ENCODE data around the gene GFOD2.

Gene GFOD2

DNA sequence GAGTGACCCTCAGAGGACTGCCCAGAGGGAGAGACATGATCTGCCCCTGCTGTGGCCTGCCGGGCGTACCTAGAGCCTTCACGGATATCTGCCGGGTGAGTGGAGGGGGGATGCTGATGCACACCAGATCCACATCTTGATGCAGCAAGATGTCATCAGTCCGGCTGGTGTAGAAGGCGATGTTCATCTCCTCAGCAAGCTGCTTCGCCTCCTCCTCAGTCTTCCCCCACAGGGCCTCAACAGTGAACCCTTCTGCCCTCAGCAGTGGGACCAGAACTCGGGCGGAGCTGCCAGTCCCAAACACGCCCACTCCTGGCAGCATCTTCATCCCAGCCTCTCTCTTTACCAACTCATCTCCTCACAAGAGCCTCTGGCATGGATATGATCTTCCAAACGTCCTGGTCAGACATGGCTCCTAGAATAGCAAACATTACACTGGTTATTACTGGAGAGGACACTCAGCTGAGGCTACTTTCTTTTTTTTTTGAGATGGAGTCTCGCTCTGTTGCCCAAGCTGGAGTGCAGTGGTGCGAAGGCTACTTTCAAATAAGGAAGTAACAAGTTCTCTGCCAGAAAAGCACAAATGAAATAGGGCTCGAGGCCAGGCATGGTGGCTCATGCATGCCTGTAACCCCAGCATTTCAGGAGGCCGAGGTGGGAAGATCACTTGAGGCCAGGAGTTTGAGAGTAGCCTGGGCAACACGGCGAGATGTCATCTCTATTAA is 33.6 kb downstream of the GFOD2 start:
- Histone ChIP-seq H3K79me2 (ENCODE audit: low read length) (no peaks in the 10 kb centered on the region), H3K9ac (ENCODE audit: low read length) (no peak overlapping the region), H3K27ac (ENCODE audit: low read length) (no peak overlapping the region)

DNA sequence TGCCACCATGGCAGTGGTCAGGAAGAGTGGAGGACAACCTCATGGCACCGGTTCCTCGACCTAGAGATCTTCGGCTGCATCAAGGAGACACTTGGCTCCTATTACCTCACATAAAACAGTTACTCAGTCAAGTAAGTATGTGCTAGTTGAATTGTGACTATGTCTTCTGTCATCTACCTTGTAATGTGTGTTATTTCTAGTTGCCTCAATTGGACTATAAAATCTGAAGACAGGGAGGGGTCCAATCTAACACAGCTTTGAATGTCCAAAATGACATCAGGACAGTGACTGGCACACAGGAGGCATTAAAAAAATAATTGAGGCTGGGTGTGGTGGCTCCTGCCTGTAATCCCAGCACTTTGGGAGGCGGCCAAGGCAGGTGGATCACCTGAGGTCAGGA is 35.3 kb downstream of the GFOD2 start:
- no peak overlapping the region for H2AFZ ChIP-seq (ENCODE audit: low read depth, low read length)
- H3K4me2 ChIP-seq (ENCODE audit: low read length) = no peak overlapping the region
- peaks cover 6% of the 10 kb centered on the region; the same call in 1 of the 2 replicates for H3K4me1 ChIP-seq (ENCODE audit: low read length)
- H3K36me3 ChIP-seq (replicated peaks; ENCODE audit: low read depth, low read length) = peaks cover 16% of the 10 kb centered on the region
- no peaks in the 10 kb centered on the region for H4K20me1 ChIP-seq (ENCODE audit: insufficient read depth, low read length)
- no peak overlapping the region for H3K4me3 ChIP-seq (ENCODE audit: low read length)
- no peak overlapping the region for H3K9ac ChIP-seq (ENCODE audit: low read length)
- H3K27me3 ChIP-seq (ENCODE audit: low read depth, low read length) = no peaks in the 10 kb centered on the region
- no peaks in the 10 kb centered on the region for H3K79me2 ChIP-seq (ENCODE audit: low read length)
- TF ChIP-seq, protein P1, sequence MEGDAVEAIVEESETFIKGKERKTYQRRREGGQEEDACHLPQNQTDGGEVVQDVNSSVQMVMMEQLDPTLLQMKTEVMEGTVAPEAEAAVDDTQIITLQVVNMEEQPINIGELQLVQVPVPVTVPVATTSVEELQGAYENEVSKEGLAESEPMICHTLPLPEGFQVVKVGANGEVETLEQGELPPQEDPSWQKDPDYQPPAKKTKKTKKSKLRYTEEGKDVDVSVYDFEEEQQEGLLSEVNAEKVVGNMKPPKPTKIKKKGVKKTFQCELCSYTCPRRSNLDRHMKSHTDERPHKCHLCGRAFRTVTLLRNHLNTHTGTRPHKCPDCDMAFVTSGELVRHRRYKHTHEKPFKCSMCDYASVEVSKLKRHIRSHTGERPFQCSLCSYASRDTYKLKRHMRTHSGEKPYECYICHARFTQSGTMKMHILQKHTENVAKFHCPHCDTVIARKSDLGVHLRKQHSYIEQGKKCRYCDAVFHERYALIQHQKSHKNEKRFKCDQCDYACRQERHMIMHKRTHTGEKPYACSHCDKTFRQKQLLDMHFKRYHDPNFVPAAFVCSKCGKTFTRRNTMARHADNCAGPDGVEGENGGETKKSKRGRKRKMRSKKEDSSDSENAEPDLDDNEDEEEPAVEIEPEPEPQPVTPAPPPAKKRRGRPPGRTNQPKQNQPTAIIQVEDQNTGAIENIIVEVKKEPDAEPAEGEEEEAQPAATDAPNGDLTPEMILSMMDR (IDR thresholded peaks at IDR 0.05; ENCODE audit: low read depth, low read length) = no peak
- TF ChIP-seq EZH2phosphoT487 (IDR thresholded peaks at IDR 0.05; ENCODE audit: low read depth) = no peak
- no peak overlapping the region for H3K27ac ChIP-seq (ENCODE audit: low read length)
- no peaks in the 10 kb centered on the region for H3K9me3 ChIP-seq (ENCODE audit: insufficient read depth, low read length)

More for the DNA sequence above, 33.6 kb downstream of the GFOD2 start:
- no peaks in the 10 kb centered on the region for H3K9me3 ChIP-seq (ENCODE audit: insufficient read depth, low read length)
- peaks cover 16% of the 10 kb centered on the region for H3K36me3 ChIP-seq (replicated peaks; ENCODE audit: low read depth, low read length)
- no peak overlapping the region for H3K4me2 ChIP-seq (ENCODE audit: low read length)
- no peak overlapping the region for H3K4me3 ChIP-seq (ENCODE audit: low read length)
- TF ChIP-seq, protein P1 (IDR thresholded peaks at IDR 0.05; ENCODE audit: low read depth, low read length) = no peak
- no peak for TF ChIP-seq EZH2phosphoT487 (IDR thresholded peaks at IDR 0.05; ENCODE audit: low read depth)
- H4K20me1 ChIP-seq (ENCODE audit: insufficient read depth, low read length) = no peaks in the 10 kb centered on the region
- no peak overlapping the region for H2AFZ ChIP-seq (ENCODE audit: low read depth, low read length)
- H3K27me3 ChIP-seq (ENCODE audit: low read depth, low read length) = no peaks in the 10 kb centered on the region
- peaks cover 6% of the 10 kb centered on the region; the same call in 1 of the 2 replicates for H3K4me1 ChIP-seq (ENCODE audit: low read length)

DNA sequence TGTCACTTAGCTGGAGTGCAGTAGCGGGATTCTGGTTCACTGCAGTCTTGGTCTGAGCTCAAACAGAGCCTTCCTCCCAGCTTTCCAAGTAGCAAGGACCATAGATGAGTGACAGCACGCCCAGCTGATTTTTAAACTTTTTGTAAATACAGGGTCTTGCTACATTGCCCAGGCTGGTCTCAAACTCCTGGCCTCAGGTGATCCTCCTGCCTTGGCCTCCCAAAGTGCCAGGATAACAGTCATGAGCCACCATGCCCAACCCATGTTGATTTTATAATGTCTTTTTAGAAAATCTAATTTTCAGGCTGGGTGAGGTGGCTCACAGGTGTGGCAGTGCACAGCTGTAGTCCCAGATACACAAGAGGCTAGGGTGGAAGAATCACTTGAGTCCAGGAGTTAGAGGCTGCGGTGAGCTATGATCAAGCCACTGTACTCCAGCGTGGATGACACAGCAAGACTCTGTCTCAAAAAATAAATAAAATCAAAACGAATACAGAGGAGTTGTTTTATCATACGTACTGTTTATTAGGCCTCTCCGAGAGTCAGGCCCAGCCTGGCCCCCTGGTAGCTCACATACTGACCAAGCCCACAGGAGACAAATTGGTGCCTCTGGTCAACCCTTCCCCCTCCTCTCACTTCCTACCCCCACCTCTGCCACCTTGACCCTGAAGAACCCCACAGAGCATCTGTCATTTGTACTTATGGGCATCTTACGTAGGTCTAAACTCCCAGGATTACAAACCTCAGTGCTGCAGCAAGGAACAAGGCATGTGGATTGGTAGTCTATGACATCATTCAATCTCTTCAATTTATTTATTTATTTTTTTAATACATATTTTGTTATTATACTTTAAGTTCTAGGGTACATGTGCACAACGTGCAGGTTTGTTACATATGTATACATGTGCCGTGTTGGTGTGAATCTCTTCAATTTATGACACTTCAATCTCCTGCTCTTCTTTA is 38.9 kb downstream of the GFOD2 start:
- H3K27me3 ChIP-seq (ENCODE audit: low read depth, low read length) = no peaks in the 10 kb centered on the region
- H3K4me1 ChIP-seq (ENCODE audit: low read length) = no peaks in the 10 kb centered on the region
- H3K4me2 ChIP-seq (ENCODE audit: low read length) = no peak overlapping the region
- no peak overlapping the region for H3K27ac ChIP-seq (ENCODE audit: low read length)
- H3K79me2 ChIP-seq (ENCODE audit: low read length) = no peaks in the 10 kb centered on the region
- no peak overlapping the region for H2AFZ ChIP-seq (ENCODE audit: low read depth, low read length)
- H3K9ac ChIP-seq (ENCODE audit: low read length) = no peak overlapping the region
- no peak overlapping the region for H3K4me3 ChIP-seq (ENCODE audit: low read length)
- peaks cover 13% of the 10 kb centered on the region for H3K36me3 ChIP-seq (replicated peaks; ENCODE audit: low read depth, low read length)
- no peaks in the 10 kb centered on the region for H3K9me3 ChIP-seq (ENCODE audit: insufficient read depth, low read length)
- TF ChIP-seq EZH2phosphoT487 (IDR thresholded peaks at IDR 0.05; ENCODE audit: low read depth) = no peak
- TF ChIP-seq, protein P1 (IDR thresholded peaks at IDR 0.05; ENCODE audit: low read depth, low read length) = no peak
- no peaks in the 10 kb centered on the region for H4K20me1 ChIP-seq (ENCODE audit: insufficient read depth, low read length)

All from OCI-LY3 (cell line).